PC-9 (cell line): ENCODE results near the gene PTF1A. TPM values are rescaled to one million over a fixed set of nuclear protein-coding genes. Genes with fewer than 3 reads are reported as not detected.

Experiments used
- BruUV-seq: library from RNA; stranded (reverse); fragments of 400-500 nt; replicated peaks from 2 replicates; lab custom pipeline; 2021; lab: Mats Ljungman, UMichigan
- CTCF ChIA-PET: fragments of 300-600 bp; sonication (Branson Sonifier 250); formaldehyde crosslinking; loops from one replicate; lab custom pipeline; 2022; ENCODE audit warnings: antibody characterized with exemption; lab: Charles Lee
- POLR2A ChIA-PET: fragments of 300-600 bp; sonication (Branson Sonifier 250); formaldehyde crosslinking; loops from one replicate; lab custom pipeline; 2022; ENCODE audit warnings: antibody characterized with exemption; ENCODE audit not compliant: unreplicated experiment; lab: Charles Lee
- DNase-seq, 2 experiments: peaks; one replicate each; pipeline versions ENCODE4 v3.0.0 to v3.0.0-alpha.2; 2015 to 2022; ENCODE audit warnings: mixed read lengths in 1 of 2
- H2AFZ ChIP-seq: fragments of 200-600 bp; sonication (generic); 2 replicates; pipeline ENCODE4 v1.8.1; 2017; ENCODE audit warnings: antibody characterized with exemption
- H3F3A ChIP-seq: fragments of 200-600 bp; sonication (generic); 2 replicates; pipeline ENCODE4 v1.8.1; 2017; ENCODE audit warnings: antibody characterized with exemption, mild to moderate bottlenecking, low read depth; ENCODE audit not compliant: insufficient read depth
- H3K27ac ChIP-seq: fragments of 200-600 bp; sonication (generic); 2 replicates; pipeline ENCODE4 v1.6.1; 2016; ENCODE audit warnings: mixed run types
- H3K27me3 ChIP-seq: fragments of 200-600 bp; sonication (generic); 2 replicates; pipeline ENCODE4 v1.6.1; 2016; ENCODE audit warnings: low read depth, mixed run types; ENCODE audit not compliant: insufficient read depth
- H3K36me3 ChIP-seq: fragments of 200-600 bp; sonication (generic); 2 replicates; pipeline ENCODE4 v1.6.1; 2016; ENCODE audit warnings: low read depth, mixed run types
- H3K4me1 ChIP-seq: fragments of 200-600 bp; sonication (generic); replicated peaks from 2 replicates; pipeline ENCODE4 v1.6.1; 2016; ENCODE audit warnings: mixed run types; ENCODE audit not compliant: insufficient read depth
- H3K4me2 ChIP-seq: fragments of 200-600 bp; sonication (generic); 2 replicates; pipeline ENCODE4 v1.6.1; 2017; ENCODE audit warnings: mixed run types
- H3K4me3 ChIP-seq: fragments of 200-600 bp; sonication (generic); 2 replicates; pipeline ENCODE4 v1.6.1; 2016; ENCODE audit warnings: mixed run types
- H3K79me2 ChIP-seq: fragments of 200-600 bp; sonication (generic); 2 replicates; pipeline ENCODE4 v1.6.1; 2017; ENCODE audit warnings: low read depth, mixed run types
- H3K9me2 ChIP-seq: fragments of 200-600 bp; sonication (generic); 2 replicates; pipeline ENCODE4 v1.8.1; 2017; ENCODE audit warnings: mild to moderate bottlenecking; ENCODE audit not compliant: insufficient read depth
- H3K9me3 ChIP-seq: fragments of 200-600 bp; sonication (generic); 2 replicates; pipeline ENCODE4 v1.8.1; 2016; ENCODE audit warnings: low read depth; ENCODE audit not compliant: insufficient read depth
- H4K20me1 ChIP-seq: fragments of 200-600 bp; sonication (generic); 2 replicates; pipeline ENCODE4 v1.8.1; 2017; ENCODE audit not compliant: insufficient read depth
- CTCF ChIP-seq: fragments of 200-600 bp; sonication (generic); conservative IDR thresholded peaks from 2 replicates; pipeline ENCODE4 v1.6.1; 2017; ENCODE audit warnings: mixed run types, antibody characterized with exemption, mild to moderate bottlenecking, moderate library complexity
- EZH2 ChIP-seq: fragments of 200-600 bp; sonication (generic); IDR thresholded peaks from 2 replicates; pipeline ENCODE4 v1.8.0; 2017; ENCODE audit warnings: antibody characterized with exemption, low read depth
- intact Hi-C: fragments of 100-400 bp; cut with micrococcal nuclease; formaldehyde crosslinking; loops from one replicate; pipeline ENCODE4 v1.10.0; 2022; ENCODE audit not compliant: unreplicated experiment
- total RNA-seq: library from RNA; stranded (reverse); gene quantifications from 2 replicates; pipeline ENCODE4 v1.2.3, GENCODE V29; 2021

Gene PTF1A
- total RNA-seq, 1 experiment from 2014 or later: not detected

- no peaks in the 10 kb centered on the region for H4K20me1 ChIP-seq
- no peaks in the 10 kb centered on the region for H3K9me3 ChIP-seq
- H3K27ac ChIP-seq: no peak overlapping the region
- DNase-seq: no peak
- TF ChIP-seq CTCF (no peak), EZH2 (no peak)
- H3K9me2 ChIP-seq: no peaks in the 10 kb centered on the region
- no peaks in the 10 kb centered on the region for H3F3A ChIP-seq
- ChIA-PET CTCF (interaction anchor here (0.7 kb wide), 1 partner anchor 10 kb away, joined by 3 read pairs; no protein-coding TSS in a partner anchor), POLR2A (no interaction called here)
- no peaks in the 10 kb centered on the region for H3K36me3 ChIP-seq
- no TSS peak for BruUV-seq
- no peaks in the 10 kb centered on the region for H3K27me3 ChIP-seq
- intact Hi-C loops: loop anchor here (5.0 kb wide), 2 partner anchors 375 to 1040 kb away; no protein-coding TSS in a partner anchor
- no peaks in the 10 kb centered on the region for H3K79me2 ChIP-seq
- H3K4me2 ChIP-seq: no peak overlapping the region
- H3K4me3 ChIP-seq: no peak overlapping the region
- no peak overlapping the region for H2AFZ ChIP-seq
- H3K4me1 ChIP-seq: no peaks in the 10 kb centered on the region
Measured at GRCh38 chr10:23157239-23157681, 34.9 kb upstream of the PTF1A start.

- no TSS peak for BruUV-seq
- no peak overlapping the region for H3K27ac ChIP-seq
- H3F3A ChIP-seq: no peaks in the 10 kb centered on the region
- no peak overlapping the region for H2AFZ ChIP-seq
- ChIA-PET POLR2A (no interaction called here), CTCF (interaction anchor here (0.7 to 0.8 kb wide), 2 partner anchors 9 to 153 kb away, joined by 3 read pairs; no protein-coding TSS in a partner anchor)
- no peak overlapping the region for H3K4me3 ChIP-seq
- H3K9me2 ChIP-seq: no peaks in the 10 kb centered on the region
- H3K4me2 ChIP-seq: peak overlapping the region; percentile 46
- H3K36me3 ChIP-seq: no peaks in the 10 kb centered on the region
- no peaks in the 10 kb centered on the region for H3K27me3 ChIP-seq
- TF ChIP-seq CTCF (no peak), EZH2 (no peak)
- H3K4me1 ChIP-seq: no peaks in the 10 kb centered on the region
- intact Hi-C loops: loop anchor here (1.0 to 5.0 kb wide), 5 partner anchors 135 to 1361 kb away; no protein-coding TSS in a partner anchor
- H3K79me2 ChIP-seq: no peaks in the 10 kb centered on the region
- H3K9me3 ChIP-seq: no peaks in the 10 kb centered on the region
- H4K20me1 ChIP-seq: no peaks in the 10 kb centered on the region
- DNase-seq: no peak
Measured at GRCh38 chr10:23157691-23158369, 34.3 kb upstream of the PTF1A start.

- H3K4me2 ChIP-seq: peak overlapping the region; percentile 46
- no peaks in the 10 kb centered on the region for H3F3A ChIP-seq
- no peaks in the 10 kb centered on the region for H3K27me3 ChIP-seq
- no peaks in the 10 kb centered on the region for H3K79me2 ChIP-seq
- POLR2A ChIA-PET: no interaction called here
- H2AFZ ChIP-seq: no peak overlapping the region
- H4K20me1 ChIP-seq: no peaks in the 10 kb centered on the region
- no peaks in the 10 kb centered on the region for H3K9me3 ChIP-seq
- H3K36me3 ChIP-seq: no peaks in the 10 kb centered on the region
- H3K27ac ChIP-seq: no peak overlapping the region
- TF ChIP-seq EZH2 (no peak), CTCF (peak; percentile 87)
- DNase-seq: peak in 1 of 2 experiments; percentile 37
- H3K4me1 ChIP-seq: no peaks in the 10 kb centered on the region
- no TSS peak for BruUV-seq
- H3K4me3 ChIP-seq: no peak overlapping the region
- CTCF ChIA-PET: interaction anchor here (0.8 kb wide), 1 partner anchor 152 kb away, joined by 3 read pairs; no protein-coding TSS in a partner anchor
- intact Hi-C loops: loop anchor here (1.0 to 5.0 kb wide), 5 partner anchors 135 to 1361 kb away; no protein-coding TSS in a partner anchor
- no peaks in the 10 kb centered on the region for H3K9me2 ChIP-seq
Measured at GRCh38 chr10:23158370-23158769, 33.7 kb upstream of the PTF1A start.
